Loucy (cell line): Measurements from ENCODE around the gene LIPC.

ENCODE experiments used
- EZH2phosphoT487 ChIP-seq: fragments of 200-600 bp; IDR thresholded peaks from 2 replicates; pipeline ENCODE4 v1.6.1; 2018; ENCODE audit warnings: antibody characterized with exemption, mild to moderate bottlenecking, moderate library complexity, borderline replicate concordance
- TF ChIP-seq, protein P1 (sequence below): fragments of 200-600 bp; sonication (generic); conservative IDR thresholded peaks from 2 replicates; pipeline ENCODE4 v1.5.1; 2014; ENCODE audit warnings: mild to moderate bottlenecking, antibody characterized with exemption, low read length

DNA sequence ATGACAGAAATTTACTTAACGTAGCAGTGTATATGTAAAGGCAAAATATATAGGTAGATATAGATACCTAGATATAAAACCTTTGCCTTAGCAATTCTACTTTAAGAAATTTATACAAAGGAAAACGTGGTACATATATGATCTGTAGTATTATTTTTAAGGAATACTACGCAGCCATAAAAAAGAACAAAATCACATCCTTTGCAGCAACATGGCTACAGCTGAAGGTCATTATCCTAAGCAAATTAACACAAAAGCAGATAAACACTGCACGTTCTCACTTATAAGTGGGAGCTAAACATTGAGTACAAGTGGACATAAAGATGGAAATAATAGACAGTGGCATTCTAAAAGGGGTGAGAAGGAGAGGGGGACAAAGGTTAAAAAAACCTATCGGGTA is 14.8 kb upstream of the LIPC start:
- TF ChIP-seq, protein P1, sequence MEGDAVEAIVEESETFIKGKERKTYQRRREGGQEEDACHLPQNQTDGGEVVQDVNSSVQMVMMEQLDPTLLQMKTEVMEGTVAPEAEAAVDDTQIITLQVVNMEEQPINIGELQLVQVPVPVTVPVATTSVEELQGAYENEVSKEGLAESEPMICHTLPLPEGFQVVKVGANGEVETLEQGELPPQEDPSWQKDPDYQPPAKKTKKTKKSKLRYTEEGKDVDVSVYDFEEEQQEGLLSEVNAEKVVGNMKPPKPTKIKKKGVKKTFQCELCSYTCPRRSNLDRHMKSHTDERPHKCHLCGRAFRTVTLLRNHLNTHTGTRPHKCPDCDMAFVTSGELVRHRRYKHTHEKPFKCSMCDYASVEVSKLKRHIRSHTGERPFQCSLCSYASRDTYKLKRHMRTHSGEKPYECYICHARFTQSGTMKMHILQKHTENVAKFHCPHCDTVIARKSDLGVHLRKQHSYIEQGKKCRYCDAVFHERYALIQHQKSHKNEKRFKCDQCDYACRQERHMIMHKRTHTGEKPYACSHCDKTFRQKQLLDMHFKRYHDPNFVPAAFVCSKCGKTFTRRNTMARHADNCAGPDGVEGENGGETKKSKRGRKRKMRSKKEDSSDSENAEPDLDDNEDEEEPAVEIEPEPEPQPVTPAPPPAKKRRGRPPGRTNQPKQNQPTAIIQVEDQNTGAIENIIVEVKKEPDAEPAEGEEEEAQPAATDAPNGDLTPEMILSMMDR = no peak
- TF ChIP-seq EZH2phosphoT487 = no peak
